ENCODE results near the gene PAXIP1.

DNA sequence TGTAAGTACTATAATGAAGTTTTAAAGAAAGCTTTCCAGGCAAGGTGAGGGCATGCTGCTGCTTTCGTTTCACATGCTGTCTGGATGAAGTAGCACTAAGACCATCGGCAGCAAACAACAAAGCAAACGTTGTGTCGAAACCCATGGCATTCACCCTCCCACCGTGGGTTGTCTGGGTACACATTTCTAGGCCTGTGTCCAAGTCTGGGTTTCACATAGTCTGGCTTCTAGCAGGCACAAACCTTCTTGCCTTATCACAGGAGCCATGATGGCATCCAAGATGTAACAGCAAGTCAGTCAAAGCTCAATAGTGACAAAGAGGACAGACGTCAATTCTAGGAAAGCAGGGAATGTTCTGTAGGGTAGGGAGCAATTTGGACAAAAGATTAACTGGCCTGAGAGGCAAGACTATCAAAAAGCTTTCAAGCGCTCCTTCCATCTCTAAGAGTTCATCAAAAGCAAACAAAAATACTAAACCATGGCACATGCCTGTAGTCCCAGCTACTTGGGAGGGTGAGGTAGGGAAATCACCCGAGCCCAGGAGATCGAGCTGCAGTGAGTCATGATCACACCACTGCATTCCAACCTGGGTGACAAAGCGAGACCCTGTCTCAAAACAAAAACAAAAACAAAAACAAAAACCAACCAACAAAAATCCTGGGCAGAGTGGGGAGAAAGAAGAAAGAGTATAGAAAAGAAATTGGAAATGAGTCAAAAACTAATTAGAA, 42.7 kb downstream of the PAXIP1 start:
- TF ChIP-seq, protein P1, sequence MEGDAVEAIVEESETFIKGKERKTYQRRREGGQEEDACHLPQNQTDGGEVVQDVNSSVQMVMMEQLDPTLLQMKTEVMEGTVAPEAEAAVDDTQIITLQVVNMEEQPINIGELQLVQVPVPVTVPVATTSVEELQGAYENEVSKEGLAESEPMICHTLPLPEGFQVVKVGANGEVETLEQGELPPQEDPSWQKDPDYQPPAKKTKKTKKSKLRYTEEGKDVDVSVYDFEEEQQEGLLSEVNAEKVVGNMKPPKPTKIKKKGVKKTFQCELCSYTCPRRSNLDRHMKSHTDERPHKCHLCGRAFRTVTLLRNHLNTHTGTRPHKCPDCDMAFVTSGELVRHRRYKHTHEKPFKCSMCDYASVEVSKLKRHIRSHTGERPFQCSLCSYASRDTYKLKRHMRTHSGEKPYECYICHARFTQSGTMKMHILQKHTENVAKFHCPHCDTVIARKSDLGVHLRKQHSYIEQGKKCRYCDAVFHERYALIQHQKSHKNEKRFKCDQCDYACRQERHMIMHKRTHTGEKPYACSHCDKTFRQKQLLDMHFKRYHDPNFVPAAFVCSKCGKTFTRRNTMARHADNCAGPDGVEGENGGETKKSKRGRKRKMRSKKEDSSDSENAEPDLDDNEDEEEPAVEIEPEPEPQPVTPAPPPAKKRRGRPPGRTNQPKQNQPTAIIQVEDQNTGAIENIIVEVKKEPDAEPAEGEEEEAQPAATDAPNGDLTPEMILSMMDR (conservative IDR thresholded peaks at IDR 0.05 in 1 of 2, IDR thresholded peaks at IDR 0.05 in 1 of 2; ENCODE audit: low read depth in 1 of 2, low read length in 2 of 2) = no peak
- no peak for TF ChIP-seq EZH2 (IDR thresholded peaks at IDR 0.05; ENCODE audit: low read length, missing control alignments)
